H1 (cell line): ENCODE data around the gene PCDHGA8. TPM values are rescaled to one million over a fixed set of nuclear protein-coding genes. Genes with fewer than 3 reads are reported as not detected.

Source experiments
- EZH2 ChIP-seq: fragments of 200-600 bp; sonication (generic); IDR thresholded peaks from 2 replicates; pipeline ENCODE4 v1.7.1; 2012; ENCODE audit warnings: low read depth, mild to moderate bottlenecking, moderate library complexity, low read length, inconsistent platforms; ENCODE audit not compliant: severe bottlenecking
- JUN ChIP-seq: IDR thresholded peaks from 2 replicates; pipeline ENCODE4 v1.6.1; 2011; ENCODE audit warnings: low read depth, mild to moderate bottlenecking, improper control_type of control experiment, low read length
- RXRA ChIP-seq: IDR thresholded peaks from 2 replicates; pipeline ENCODE4 v1.6.1; 2011; ENCODE audit warnings: low read depth, mild to moderate bottlenecking, low read length, moderate library complexity; ENCODE audit not compliant: insufficient read depth
- TEAD4 ChIP-seq: IDR thresholded peaks from 2 replicates; pipeline ENCODE4 v1.6.1; 2012; ENCODE audit warnings: low read depth, low read length, inconsistent platforms, mixed read lengths
- polyA plus RNA-seq, 7 experiments: library from polyadenylated mRNA; depleted of rRNA in 3 of 7; stranded (reverse) in 5 of 7; unstranded in 2 of 7; fragments of >200 nt in 5 of 7; fragments of 200-250 nt in 2 of 7; gene quantifications; 1 replicate in 5 of 7; 2 replicates in 1 of 7; 4 replicates in 1 of 7; pipeline versions ENCODE4 v1.2.1 to v1.2.3, GENCODE V29; 2011 to 2013; ENCODE audit warnings: missing spikeins in 2 of 7, mixed read lengths in 2 of 7
- total RNA-seq: library from RNA; stranded (reverse); fragmentation: NEBNext Ultra II Directional; extraction: Animal tissue kit (Norgen Biotek cat#: 25700); gene quantifications from 2 replicates; pipeline ENCODE4 v1.2.1, GENCODE V29; 2021

The PCDHGA8 gene
- total and polyA plus RNA-seq, 2 of the 8 experiments (the other 6 are each of a cell fraction or from before 2014, with no cell fraction given), result 0.79 to 1.4 TPM

DNA sequence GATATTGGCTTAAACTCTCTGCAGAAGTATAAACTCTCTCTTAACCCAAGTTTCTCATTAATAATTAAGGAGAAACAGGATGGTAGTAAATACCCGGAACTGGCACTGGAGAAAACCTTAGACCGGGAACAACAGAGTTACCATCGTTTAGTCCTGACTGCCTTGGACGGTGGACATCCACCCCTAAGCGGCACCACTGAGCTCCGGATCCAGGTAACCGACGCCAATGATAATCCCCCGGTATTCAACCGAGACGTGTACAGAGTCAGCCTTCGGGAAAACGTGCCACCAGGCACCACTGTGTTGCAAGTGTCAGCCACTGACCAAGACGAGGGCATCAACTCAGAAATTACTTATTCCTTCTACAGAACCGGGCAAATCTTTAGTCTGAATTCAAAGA lies 6.2 kb downstream of the PCDHGA8 start (continued):
- no peak for TF ChIP-seq JUN
- TF ChIP-seq TEAD4, result no peak
- no peak for TF ChIP-seq RXRA
- no peak for TF ChIP-seq EZH2
